Neuronal stem cell (in vitro differentiated cells): ENCODE data around the gene NCLN.
"Not testable (repeated sequence)": the region's sequence is repeated elsewhere in the genome, so short reads cannot be mapped to it uniquely, and the experiment has no call there.

Experiments used
- DNase-seq: peaks from one replicate; pipeline ENCODE4 v3.0.0-alpha.2; 2013; ENCODE audit warnings: low spot score
- H2AFZ ChIP-seq: one replicate; pipeline ENCODE4 v1.6.1; 2013; ENCODE audit warnings: mild to moderate bottlenecking, low read length, inconsistent platforms
- H2AK5ac ChIP-seq: 2 replicates; pipeline ENCODE4 v1.6.1; 2013; ENCODE audit warnings: low read depth, mild to moderate bottlenecking, inconsistent platforms, low read length, moderate library complexity, mixed read lengths
- H2BK120ac ChIP-seq: 2 replicates; pipeline ENCODE4 v1.6.1; 2013; ENCODE audit warnings: low read depth, mild to moderate bottlenecking, inconsistent platforms, low read length, moderate library complexity, mixed read lengths
- H2BK12ac ChIP-seq: one replicate; pipeline ENCODE4 v1.6.1; 2013; ENCODE audit warnings: low read length, inconsistent platforms
- H2BK15ac ChIP-seq: 2 replicates; pipeline ENCODE4 v1.6.1; 2013; ENCODE audit warnings: mild to moderate bottlenecking, low read length, inconsistent platforms, mixed read lengths
- H2BK5ac ChIP-seq: one replicate; pipeline ENCODE4 v1.6.1; 2013; ENCODE audit warnings: inconsistent platforms, mild to moderate bottlenecking, low read length, moderate library complexity
- H3K14ac ChIP-seq: one replicate; pipeline ENCODE4 v1.6.1; 2013; ENCODE audit warnings: low read length, inconsistent platforms
- H3K18ac ChIP-seq: 2 replicates; pipeline ENCODE4 v1.6.1; 2013; ENCODE audit warnings: low read length, inconsistent platforms
- H3K23ac ChIP-seq: 2 replicates; pipeline ENCODE4 v1.6.1; 2013; ENCODE audit warnings: low read depth, mild to moderate bottlenecking, mixed read lengths, low read length, inconsistent platforms; ENCODE audit not compliant: poor library complexity
- H3K27ac ChIP-seq: replicated peaks from 3 replicates; pipeline ENCODE4 v1.5.1; 2013; ENCODE audit warnings: low read length, inconsistent platforms
- H3K27me3 ChIP-seq, 3 experiments: 2 replicates each; pipeline ENCODE4 v1.6.1; 2013; ENCODE audit warnings: low read length in 3 of 3, mild to moderate bottlenecking in 2 of 3, inconsistent platforms in 1 of 3, low read depth in 1 of 3, mixed read lengths in 1 of 3, moderate library complexity in 1 of 3; ENCODE audit not compliant: control insufficient read depth in 3 of 3, insufficient read depth in 3 of 3
- H3K36me3 ChIP-seq, 2 donors: replicated peaks in 1 of 2; 2 replicates each; pipeline ENCODE4 v1.6.1; 2013; ENCODE audit warnings: low read length in 2 of 2; ENCODE audit not compliant: control insufficient read depth in 2 of 2, insufficient read depth in 2 of 2
- H3K4ac ChIP-seq: 2 replicates; pipeline ENCODE4 v1.6.1; 2013; ENCODE audit warnings: inconsistent platforms, mild to moderate bottlenecking, low read length, moderate library complexity
- H3K4me1 ChIP-seq, 2 donors: 1 replicate in 1 of 2; 2 replicates in 1 of 2; pipeline ENCODE4 v1.6.1; 2013; ENCODE audit warnings: low read length in 2 of 2, low read depth in 1 of 2; ENCODE audit not compliant: control insufficient read depth in 2 of 2, insufficient read depth in 1 of 2
- H3K4me2 ChIP-seq: one replicate; pipeline ENCODE4 v1.6.1; 2013; ENCODE audit warnings: mild to moderate bottlenecking, low read length, inconsistent platforms; ENCODE audit not compliant: insufficient read depth, poor library complexity, severe bottlenecking
- H3K4me3 ChIP-seq, 2 donors: 2 replicates each; pipeline ENCODE4 v1.5.1; 2013; ENCODE audit warnings: low read length in 2 of 2, mild to moderate bottlenecking in 2 of 2, inconsistent platforms in 1 of 2, moderate library complexity in 1 of 2
- H3K79me1 ChIP-seq: one replicate; pipeline ENCODE4 v1.6.1; 2013; ENCODE audit warnings: low read depth, mild to moderate bottlenecking, inconsistent platforms, low read length, moderate library complexity
- H3K9ac ChIP-seq: one replicate; pipeline ENCODE4 v1.6.1; 2013; ENCODE audit warnings: mild to moderate bottlenecking, low read depth, low read length, inconsistent platforms; ENCODE audit not compliant: poor library complexity
- H3K9me3 ChIP-seq, 2 donors: replicated peaks in 1 of 2; 2 replicates each; pipeline versions ENCODE3 to v1.6.1; 2013; ENCODE audit warnings: low read length in 2 of 2, mild to moderate bottlenecking in 2 of 2, inconsistent platforms in 1 of 2, low read depth in 1 of 2, mixed read lengths in 1 of 2, moderate library complexity in 1 of 2; ENCODE audit not compliant: control insufficient read depth in 2 of 2, insufficient read depth in 1 of 2
- H4K8ac ChIP-seq: one replicate; pipeline ENCODE4 v1.6.1; 2013; ENCODE audit warnings: low read depth, mild to moderate bottlenecking, inconsistent platforms, low read length, moderate library complexity
- H4K91ac ChIP-seq: one replicate; pipeline ENCODE4 v1.6.1; 2013; ENCODE audit warnings: low read length, low read depth, mild to moderate bottlenecking, inconsistent platforms; ENCODE audit not compliant: poor library complexity
- WGBS, 2 donors: extraction: QIAGEN DNeasy Blood & Tissue Kit; methylation state at CpG; one replicate each; pipeline ENCODE4 v1.1.7; 2013; ENCODE audit warnings: missing lambda C conversion rate in 2 of 2, mixed read lengths in 1 of 2; ENCODE audit not compliant: insufficient read length in 2 of 2, insufficient replicate concordance in 1 of 2; ENCODE audit errors: extremely low coverage in 2 of 2; 5-methylcytosine and 5-hydroxymethylcytosine counted together

Gene NCLN

DNA sequence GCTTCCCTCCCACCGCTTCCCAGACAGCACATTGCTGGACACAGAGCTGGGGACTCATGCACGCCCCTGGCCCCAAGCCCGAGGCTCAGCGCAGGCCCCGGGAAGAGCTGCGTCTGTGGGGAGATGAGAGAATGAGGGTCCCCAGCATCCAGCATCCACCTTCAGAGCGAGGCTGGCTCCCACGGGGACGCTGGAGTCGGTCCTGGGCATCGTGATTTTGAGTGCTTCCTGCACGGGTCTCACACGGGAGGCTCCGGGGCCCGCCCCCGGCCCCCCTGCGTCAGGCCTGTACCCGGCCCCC, 4.7 kb downstream of the NCLN start:
- Histone ChIP-seq H3K9me3 (no peaks in the 10 kb centered on the region), H2AK5ac (no peak overlapping the region), H2BK120ac (no peak overlapping the region), H2BK15ac (no peak overlapping the region), H3K14ac (peak overlapping the region; percentile 89), H2BK5ac (no peak overlapping the region), H3K79me1 (peaks cover 49% of the 10 kb centered on the region), H3K9ac (no peak overlapping the region), H3K4me2 (no peak overlapping the region), H3K27me3 (no peaks in the 10 kb centered on the region), H3K18ac (no peak overlapping the region), H3K4ac (no peak overlapping the region), H4K91ac (no peak overlapping the region), H2BK12ac (no peak overlapping the region), H2AFZ (no peak overlapping the region), H3K36me3 (peaks cover 8 to 28% of the 10 kb centered on the region in 2 donors), H3K4me3 (no peak overlapping the region), H4K8ac (no peak overlapping the region), H3K4me1 (peaks cover 6 to 10% of the 10 kb centered on the region in 2 donors), H3K23ac (no peak overlapping the region), H3K27ac (no peak overlapping the region)
- DNase-seq, result no peak
- no CpG with 5 or more reads among the region's 18 CpGs for WGBS, 2 donors

DNA sequence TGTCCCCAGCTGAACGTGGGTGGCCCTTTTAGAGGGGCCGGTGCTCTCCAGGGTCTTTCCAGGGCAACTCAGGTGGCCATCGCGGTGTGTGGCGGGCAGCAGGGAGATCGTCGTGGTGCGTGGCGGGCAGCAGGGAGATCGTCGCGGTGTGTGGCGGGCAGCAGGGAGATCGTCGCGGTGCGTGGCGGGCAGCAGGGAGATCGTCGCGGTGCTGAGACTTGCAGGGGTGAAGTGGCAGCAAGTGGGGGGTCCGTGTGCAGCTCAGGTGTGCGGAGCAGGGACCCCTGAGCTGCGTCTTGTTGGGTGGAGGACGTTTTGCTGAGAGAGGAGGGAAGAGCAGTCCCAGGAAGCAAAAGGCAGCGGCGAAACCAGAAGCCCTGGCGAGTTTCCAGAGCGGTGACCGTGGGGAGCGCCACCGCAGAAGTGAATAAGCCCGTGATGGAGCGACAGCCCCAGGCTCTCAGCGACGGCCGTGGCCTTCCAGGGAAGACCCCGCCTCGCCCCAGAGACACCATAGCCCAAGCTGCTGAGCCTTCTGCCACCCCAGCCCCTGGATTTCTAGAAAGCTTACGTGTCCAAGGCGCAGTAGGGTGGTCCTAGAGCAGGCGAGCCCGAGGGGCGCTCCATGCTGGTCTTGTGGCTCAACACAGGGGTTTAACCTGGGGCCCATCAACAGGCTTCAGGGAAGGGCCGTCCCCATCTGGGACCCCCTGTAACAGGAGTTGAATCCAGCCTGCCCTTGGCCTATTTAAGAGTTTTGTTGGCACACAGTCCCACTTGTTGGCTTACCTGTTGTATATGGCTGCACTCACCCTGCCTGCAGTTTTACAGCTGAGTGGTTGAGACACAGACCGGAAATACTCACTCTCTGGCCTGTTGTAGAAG, 5.4 kb downstream of the NCLN start:
- Histone ChIP-seq H3K4me2 (no peak overlapping the region), H2BK12ac (no peak overlapping the region), H3K4me3 (no peak overlapping the region), H2BK5ac (no peak overlapping the region), H3K9ac (peak overlapping the region; percentile 70), H2AK5ac (no peak overlapping the region), H3K4ac (no peak overlapping the region), H4K8ac (no peak overlapping the region), H3K18ac (peak overlapping the region; percentile 13), H2AFZ (no peak overlapping the region), H3K79me1 (peaks cover 45% of the 10 kb centered on the region), H3K9me3 (no peaks in the 10 kb centered on the region), H3K27me3 (no peaks in the 10 kb centered on the region), H3K4me1 (peaks cover 6 to 10% of the 10 kb centered on the region in 2 donors), H2BK120ac (no peak overlapping the region), H3K36me3 (peaks cover 10 to 34% of the 10 kb centered on the region in 2 donors), H3K14ac (no peak overlapping the region), H2BK15ac (no peak overlapping the region), H3K23ac (no peak overlapping the region), H3K27ac (no peak overlapping the region), H4K91ac (no peak overlapping the region)
- WGBS, 2 donors, result no CpG with 5 or more reads among the region's 46 CpGs
- DNase-seq, result no peak

DNA sequence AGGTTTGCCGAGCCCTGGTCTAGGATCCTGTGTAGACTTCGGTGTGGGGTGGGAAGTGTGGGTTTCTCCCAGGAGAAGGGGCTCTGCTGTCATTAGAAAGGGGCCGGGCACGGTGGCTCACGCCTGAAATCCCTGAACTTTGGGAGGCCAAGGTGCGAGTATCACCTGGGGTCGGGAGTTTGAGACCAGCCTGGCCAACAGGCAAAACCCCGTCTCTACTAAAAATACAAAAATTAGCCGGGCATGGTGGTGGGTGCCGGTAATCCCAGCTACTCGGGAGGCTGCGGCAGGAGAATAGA, 6.0 kb downstream of the NCLN start:
- H4K8ac ChIP-seq, H2AFZ ChIP-seq, H3K4me3 ChIP-seq, H2AK5ac ChIP-seq, H2BK120ac ChIP-seq, H3K23ac ChIP-seq, H2BK12ac ChIP-seq, H3K9ac ChIP-seq, H3K4ac ChIP-seq, DNase-seq, H2BK5ac ChIP-seq, H3K4me1 ChIP-seq, H3K14ac ChIP-seq, H2BK15ac ChIP-seq, H3K4me2 ChIP-seq, H3K27me3 ChIP-seq, H4K91ac ChIP-seq, H3K27ac ChIP-seq, H3K18ac ChIP-seq, H3K9me3 ChIP-seq: not testable (repeated sequence)
- Histone ChIP-seq H3K36me3 (peaks cover 10 to 34% of the 10 kb centered on the region in 2 donors), H3K79me1 (peaks cover 43% of the 10 kb centered on the region)
- WGBS, 2 donors, result no CpG with 5 or more reads among the region's 12 CpGs

DNA sequence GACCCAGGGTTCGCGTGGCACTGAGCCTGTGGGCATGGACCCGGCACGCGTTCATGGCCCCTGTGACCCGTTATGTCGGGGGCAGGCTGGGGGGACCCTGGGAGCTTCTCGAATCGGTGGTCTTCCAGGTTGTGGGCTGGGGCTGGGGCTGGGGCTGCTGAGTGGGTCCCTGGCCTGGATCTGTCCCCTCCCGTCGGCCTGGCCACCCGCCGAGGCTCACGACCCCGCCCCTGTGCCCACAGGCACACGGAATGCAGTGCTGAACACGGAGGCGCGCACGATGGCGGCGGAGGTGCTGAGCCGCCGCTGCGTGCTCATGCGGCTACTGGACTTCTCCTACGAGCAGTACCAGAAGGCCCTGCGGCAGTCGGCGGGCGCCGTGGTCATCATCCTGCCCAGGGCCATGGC, 6.5 kb downstream of the NCLN start:
- H2AK5ac ChIP-seq, result no peak overlapping the region
- no peak overlapping the region for H4K91ac ChIP-seq
- DNase-seq, result no peak
- H3K4me2 ChIP-seq, result no peak overlapping the region
- H3K79me1 ChIP-seq, result peaks cover 39% of the 10 kb centered on the region
- H2BK5ac ChIP-seq, result no peak overlapping the region
- H3K36me3 ChIP-seq, result peaks cover 12 to 34% of the 10 kb centered on the region in 2 donors
- H3K27me3 ChIP-seq, result no peaks in the 10 kb centered on the region
- no peak overlapping the region for H2BK120ac ChIP-seq
- H3K9me3 ChIP-seq, result no peaks in the 10 kb centered on the region
- H3K4me1 ChIP-seq, result peaks cover under 1 to 1% of the 10 kb centered on the region in 2 donors
- H4K8ac ChIP-seq, result no peak overlapping the region
- H2BK12ac ChIP-seq, result no peak overlapping the region
- no peak overlapping the region for H3K23ac ChIP-seq
- no peak overlapping the region for H2BK15ac ChIP-seq
- WGBS, 2 donors, result no CpG with 5 or more reads among the region's 32 CpGs
- H2AFZ ChIP-seq, result no peak overlapping the region
- no peak overlapping the region for H3K27ac ChIP-seq
- no peak overlapping the region for H3K18ac ChIP-seq
- H3K4me3 ChIP-seq, result no peak overlapping the region
- H3K9ac ChIP-seq, result no peak overlapping the region
- no peak overlapping the region for H3K14ac ChIP-seq
- no peak overlapping the region for H3K4ac ChIP-seq
